ENCODE data around the gene SPRYD3.

DNA sequence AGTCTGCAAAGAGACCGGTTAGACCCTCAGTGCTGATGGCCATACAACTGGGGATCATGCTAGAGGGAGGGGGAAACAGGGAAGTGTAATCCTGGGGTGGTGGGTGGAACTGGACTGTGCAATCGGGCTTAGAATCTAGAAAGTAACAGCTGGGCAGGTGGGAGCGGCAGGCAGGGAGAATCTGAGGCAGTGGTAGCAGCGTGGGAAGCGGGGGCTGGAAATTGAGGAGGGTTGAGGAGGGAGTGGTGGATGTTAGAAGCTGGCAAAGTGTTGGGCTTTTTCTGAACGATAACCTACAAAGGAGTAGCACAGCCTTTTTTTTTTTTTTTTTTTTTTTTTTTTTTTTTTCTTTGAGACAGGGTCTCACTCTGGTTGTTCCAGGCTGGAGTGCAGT, 15.2 kb upstream of the SPRYD3 start:
- TF ChIP-seq CTCF (IDR thresholded peaks at IDR 0.05; ENCODE audit: insufficient read depth, low read length, poor library complexity, severe bottlenecking): no peak
- TF ChIP-seq EZH2phosphoT487 (conservative IDR thresholded peaks at IDR 0.05; ENCODE audit: low read length): no peak
